K562 (cell line): ENCODE data around the gene MAGEB6B. TPM values are rescaled to one million over a fixed set of nuclear protein-coding genes. Genes with fewer than 3 reads are reported as not detected.
A peak's percentile ranks its signal among the peaks of the same experiment; 100 is the strongest.

Source experiments
- ATAC-seq: fragments of 200-7000 bp; cut with Tn5 transposase; 3 replicates; pipeline ENCODE4 v1.9.1; 2020; ENCODE audit warnings: moderate library complexity
- BruUV-seq: library from RNA; stranded (reverse); fragments of 400-500 nt; replicated peaks from 2 replicates; lab custom pipeline; 2021; lab: Mats Ljungman, UMichigan
- CTCF ChIA-PET: fragments of 300-600 bp; formaldehyde crosslinking; extraction: SDS; loops from one replicate; lab custom pipeline; 2021; ENCODE audit warnings: low intra/inter-chr PET ratio; lab: Yijun Ruan, JAX
- POLR2A ChIA-PET: fragments of 300-600, 350-650 bp; sonication (Branson Sonifier 250); formaldehyde crosslinking; extraction: SDS; loops from one replicate; lab custom pipeline; 2021; ENCODE audit warnings: antibody characterized with exemption, inconsistent platforms; lab: Yijun Ruan, JAX
- DNase-seq, 4 experiments: peaks; one replicate each; pipeline versions ENCODE4 v3.0.0 to v3.0.0-alpha.2; 2011 to 2018; ENCODE audit warnings: low spot score in 3 of 4, mixed read lengths in 3 of 4; ENCODE audit errors: extremely low read depth in 1 of 4
- FAIRE-seq: peaks from 2 replicates; lab custom pipeline; 2011; peaks lifted over from hg19 to GRCh38; lab: Jason Lieb, UNC
- H2AFZ ChIP-seq: 2 replicates; pipeline ENCODE4 v1.6.0; 2011; ENCODE audit warnings: low read depth, low read length, control low read depth, inconsistent platforms
- H3K27ac ChIP-seq: fragments of 200-600 bp; 3 replicates; pipeline ENCODE4 v1.8.0; 2011; ENCODE audit warnings: low read depth, mild to moderate bottlenecking, control low read depth, inconsistent platforms, low read length, moderate library complexity, mixed read lengths; ENCODE audit errors: extremely low read depth
- H3K27me3 ChIP-seq, 2 experiments: fragments of 300-600 bp in 1 of 2; 2 replicates in 1 of 2; 3 replicates in 1 of 2; pipeline versions ENCODE4 v1.6.0 to v1.8.0; 2011; ENCODE audit warnings: inconsistent platforms in 2 of 2, low read length in 2 of 2, mild to moderate bottlenecking in 1 of 2, mixed read lengths in 1 of 2, moderate library complexity in 1 of 2; ENCODE audit not compliant: control insufficient read depth in 2 of 2, insufficient read depth in 2 of 2
- H3K36me3 ChIP-seq: fragments of 300-600 bp; 3 replicates; pipeline ENCODE4 v1.8.0; 2011; ENCODE audit warnings: mild to moderate bottlenecking, low read length, inconsistent platforms; ENCODE audit not compliant: control insufficient read depth, insufficient read depth
- H3K4me1 ChIP-seq, 2 experiments: fragments of 200-600 bp in 1 of 2; replicated peaks in 1 of 2; 2 replicates in 1 of 2; 3 replicates in 1 of 2; pipeline versions ENCODE4 v1.5.1 to v1.8.0; 2011; ENCODE audit warnings: inconsistent platforms in 2 of 2, low read length in 2 of 2, mild to moderate bottlenecking in 1 of 2, mixed read lengths in 1 of 2, moderate library complexity in 1 of 2; ENCODE audit not compliant: control insufficient read depth in 2 of 2, insufficient read depth in 2 of 2
- H3K4me2 ChIP-seq: 2 replicates; pipeline ENCODE4 v1.6.1; 2011; ENCODE audit warnings: low read length, control low read depth, inconsistent platforms, mixed read lengths; ENCODE audit not compliant: insufficient read depth
- H3K4me3 ChIP-seq: fragments of 200-600 bp; sonication (generic), shearing (Covaris generic); 2 replicates; pipeline ENCODE4 v1.5.1; 2016; ENCODE audit warnings: control low read depth, inconsistent platforms
- H3K79me2 ChIP-seq: fragments of 200-600 bp; 3 replicates; pipeline ENCODE4 v1.8.0; 2011; ENCODE audit warnings: low read length, inconsistent platforms; ENCODE audit not compliant: control insufficient read depth, insufficient read depth
- H3K9ac ChIP-seq, 2 experiments: 2 replicates each; pipeline versions ENCODE4 v1.6.0 to v1.6.1; 2011; ENCODE audit warnings: low read depth in 2 of 2, low read length in 2 of 2, control low read depth in 1 of 2, inconsistent platforms in 1 of 2, mild to moderate bottlenecking in 1 of 2, mixed read lengths in 1 of 2; ENCODE audit not compliant: insufficient read depth in 1 of 2
- H3K9me1 ChIP-seq: one replicate; pipeline ENCODE4 v1.6.0; 2011; ENCODE audit warnings: inconsistent platforms, mild to moderate bottlenecking, low read length, moderate library complexity; ENCODE audit not compliant: control insufficient read depth, insufficient read depth
- H3K9me3 ChIP-seq: replicated peaks from 2 replicates; pipeline ENCODE4 v1.5.1; 2011; ENCODE audit warnings: low read depth, low read length, inconsistent platforms; ENCODE audit not compliant: control insufficient read depth, insufficient read depth
- H4K20me1 ChIP-seq: replicated peaks from 2 replicates; pipeline ENCODE4 v1.6.1; 2011; ENCODE audit warnings: low read length, inconsistent platforms, mixed read lengths; ENCODE audit not compliant: control insufficient read depth, insufficient read depth
- BDP1 ChIP-seq: IDR thresholded peaks from 3 replicates; pipeline ENCODE4 v1.6.1; 2011; ENCODE audit not compliant: insufficient read length, insufficient read depth
- BRD9 ChIP-seq: fragments of 450-650 bp; IDR thresholded peaks from 2 replicates; pipeline ENCODE4 v1.6.1; 2018; ENCODE audit warnings: low read depth; ENCODE audit not compliant: partially characterized antibody
- FOXA1 ChIP-seq: fragments of 450-650 bp; IDR thresholded peaks from 2 replicates; pipeline ENCODE4 v1.6.1; 2016; ENCODE audit warnings: mild to moderate bottlenecking, borderline replicate concordance
- MTA1 ChIP-seq: fragments of 450-650 bp; IDR thresholded peaks from 2 replicates; pipeline ENCODE4 v1.6.1; 2017; ENCODE audit warnings: borderline replicate concordance
- POLR2B ChIP-seq: fragments of 450-650 bp; IDR thresholded peaks from 2 replicates; pipeline ENCODE4 v1.6.1; 2018; ENCODE audit warnings: low read depth; ENCODE audit not compliant: partially characterized antibody
- RAD51 ChIP-seq: fragments of 450-650 bp; IDR thresholded peaks from 2 replicates; pipeline ENCODE4 v1.7.1; 2016; ENCODE audit warnings: low read depth, mild to moderate bottlenecking, borderline replicate concordance
- RFX7 ChIP-seq: fragments of 250-450 bp; sonication (Bioruptor Pico); IDR thresholded peaks from 2 replicates; pipeline ENCODE4 v1.5.1; 2021; ENCODE audit warnings: mild to moderate bottlenecking
- ZNF184 ChIP-seq: sonication (generic); formaldehyde crosslinking; IDR thresholded peaks from 2 replicates; pipeline ENCODE4 v1.5.0; 2020; ENCODE audit warnings: missing genetic modification reagents
- ZNF699 ChIP-seq: fragments of 250-450 bp; sonication (Bioruptor Pico); IDR thresholded peaks from 2 replicates; pipeline ENCODE4 v1.8.0; 2021; ENCODE audit warnings: mild to moderate bottlenecking, moderate library complexity; ENCODE audit not compliant: insufficient replicate concordance
- WGBS: fragments of 100-300 bp; shearing (Covaris generic); methylation state at CpG from one replicate; pipeline ENCODE4 v1.1.6; 2016; ENCODE audit warnings: low coverage, mixed read lengths; ENCODE audit not compliant: insufficient coverage; ENCODE audit errors: missing lambda C conversion rate; 5-methylcytosine and 5-hydroxymethylcytosine counted together
- in situ Hi-C: fragments of 300-500 bp; cut with MboI; formaldehyde crosslinking; loops from 4 replicates; pipeline ENCODE4 v1.15.0; 2018; ENCODE audit warnings: inconsistent platforms, mixed read lengths
- intact Hi-C: fragments of 100-400 bp; cut with micrococcal nuclease; formaldehyde crosslinking; loops from 2 replicates; pipeline ENCODE4 v1.14.2; 2022
- polyA plus RNA-seq, 8 experiments: library from polyadenylated mRNA; depleted of rRNA in 4 of 8; stranded (reverse) in 5 of 8; unstranded in 3 of 8; fragments of >200 nt; fragmentation: Nextera tagmentation in 2 of 8; fragmentation: Illumina TruSeq in 1 of 8; extraction: Ambion mirVana in 2 of 8; extraction: Trizol in 1 of 8; gene quantifications; 2 replicates each; pipeline versions ENCODE4 v1.2.1 to v1.2.3, GENCODE V29; 2011 to 2014; ENCODE audit warnings: inconsistent platforms in 1 of 8, missing spikeins in 1 of 8
- total RNA-seq, 7 experiments: library from RNA; depleted of rRNA in 6 of 7; stranded (reverse); fragments of >200 nt in 6 of 7; fragmentation: Illumina TruSeq in 2 of 7; extraction: Trizol in 2 of 7; gene quantifications; 2 replicates each; pipeline versions ENCODE4 v1.2.1 to v1.2.3, GENCODE V29; 2011 to 2021; ENCODE audit warnings: low replicate concordance in 1 of 7

The MAGEB6B gene
- total and polyA plus RNA-seq, 9 of the 15 experiments (the other 6 are each of a cell fraction or from before 2014, with no cell fraction given): not detected

DNA sequence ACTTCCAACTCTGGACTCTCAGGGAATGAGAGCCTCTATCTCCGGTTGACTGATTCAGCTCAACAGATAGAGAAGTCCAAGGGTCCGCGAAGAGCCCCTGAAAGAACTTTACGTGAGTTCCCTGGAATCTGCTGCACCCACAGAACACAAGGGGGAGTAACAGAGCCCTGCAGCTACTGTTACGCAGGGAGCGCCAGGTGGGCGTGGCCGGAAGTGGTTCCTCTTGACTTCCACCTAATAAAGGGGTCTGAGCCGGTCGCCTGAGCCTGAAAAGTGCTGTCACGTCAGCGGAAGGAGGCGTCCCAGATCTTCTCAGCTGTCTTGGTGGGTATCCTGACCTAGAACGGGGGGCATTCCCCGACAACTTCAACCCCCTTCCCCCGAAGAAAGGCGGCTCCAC is 31.8 kb downstream of the MAGEB6B start, which contains the start of gene MAGEB6:
Gene MAGEB6 (plus strand): TSS at position 237 of the 400 bp plus-strand sequence. CDS start 1,407 bp downstream, outside the sequence.
- no peaks in the 10 kb centered on the region for H3K9me1 ChIP-seq
- no peak within 1 kb of the TSS for H3K4me2 ChIP-seq
- no peaks in the 10 kb centered on the region for H4K20me1 ChIP-seq
- H3K4me3 ChIP-seq: no peak within 1 kb of the TSS
- TF ChIP-seq ZNF184 (CRISPR knock-in tag) (no peak), BDP1 (no peak), RAD51 (no peak), BRD9 (no peak), RFX7 (CRISPR knock-in tag) (no peak), FOXA1 (no peak), POLR2B (no peak), MTA1 (no peak), ZNF699 (CRISPR knock-in tag) (no peak)
- no TSS peak for BruUV-seq
- H3K4me1 ChIP-seq: no peaks in the 10 kb centered on the region
- ATAC-seq: no peak
- no peak for FAIRE-seq
- no peaks in the 10 kb centered on the region for H3K27me3 ChIP-seq
- no peaks in the 10 kb centered on the region for H3K9me3 ChIP-seq
- in situ Hi-C loops: no loop called here
- no peaks in the 10 kb centered on the region for H3K79me2 ChIP-seq
- DNase-seq: peak in 1 of 4 experiments; percentile 0
- no peaks in the 10 kb centered on the region for H3K36me3 ChIP-seq
- POLR2A ChIA-PET: interaction anchor here (0.6 kb wide), 1 partner anchor 366 kb away, joined by 4 read pairs; no protein-coding TSS in a partner anchor
- H3K27ac ChIP-seq: no peak within 1 kb of the TSS
- 1% methylated on average over 11 of the region's 17 CpGs for WGBS
- H2AFZ ChIP-seq: no peak within 1 kb of the TSS
- CTCF ChIA-PET: no interaction called here
- H3K9ac ChIP-seq: no peak within 1 kb of the TSS
- intact Hi-C loops: no loop called here
